Measurements from ENCODE around the gene KCNA2. TPM values are rescaled to one million over a fixed set of nuclear protein-coding genes. Genes with fewer than 3 reads are reported as not detected.

KCNA2 gene
- polyA plus RNA-seq, 1 of the 3 experiments (the other 2 are of a cell fraction), result not detected

- H3K36me3 ChIP-seq (replicated peaks in 1 of 2; ENCODE audit: control insufficient read depth in 1 of 2, insufficient read depth in 2 of 2, low read length in 1 of 2), result no peaks in the 10 kb centered on the region
- CTCF ChIA-PET, result interaction anchor here (1.2 to 3.0 kb wide), 7 partner anchors 29 to 218 kb away, joined by 3 to 12 read pairs (median 5); partner anchors contain the start of gene KCNA2
These were observed 43.1 kb downstream of the KCNA2 start for GRCh38 chr1:110563089-110563488.

DNA sequence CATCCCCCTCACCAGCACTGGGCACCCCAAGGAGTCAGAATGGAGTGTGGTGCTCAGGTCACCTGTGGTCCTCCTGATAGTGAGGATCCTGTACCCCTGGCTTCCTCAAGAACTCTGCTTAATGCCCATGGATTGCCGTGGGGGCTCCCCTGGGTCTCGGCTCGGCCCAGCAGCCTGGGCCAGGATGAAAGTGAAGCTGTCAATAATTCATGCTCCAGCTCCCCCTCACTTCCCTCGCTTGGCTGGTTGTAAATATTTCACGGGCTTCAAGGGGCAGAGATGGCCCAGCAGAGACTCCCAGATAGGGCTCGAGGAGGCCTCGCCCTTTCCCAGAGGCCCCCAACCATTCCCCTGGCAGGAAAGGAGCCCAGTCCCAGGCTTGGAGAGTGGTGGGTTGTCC is 44.6 kb downstream of the KCNA2 start:
- Histone ChIP-seq H3K27ac (ENCODE audit: low read depth in 2 of 2, low read length in 1 of 2) (no peak overlapping the region), H4K20me1 (ENCODE audit: insufficient read depth) (no peaks in the 10 kb centered on the region), H3F3A (replicated peaks; ENCODE audit: insufficient read depth) (no peaks in the 10 kb centered on the region), H3K9me2 (no peaks in the 10 kb centered on the region), H3K9ac (no peak overlapping the region), H3K9me3 (no peaks in the 10 kb centered on the region), H2AFZ (ENCODE audit: low read depth) (no peak overlapping the region), H3K4me3 (ENCODE audit: low read depth in 2 of 2, low read length in 1 of 2) (no peak overlapping the region), H3K4me1 (ENCODE audit: control insufficient read depth in 1 of 2, insufficient read depth in 2 of 2, low read depth in 1 of 2, low read length in 1 of 2) (no peaks in the 10 kb centered on the region; a peak in 1 of 4 replicates), H3K27me3 (ENCODE audit: insufficient read depth) (no peaks in the 10 kb centered on the region), H3K79me2 (ENCODE audit: insufficient read depth) (no peaks in the 10 kb centered on the region), H3K4me2 (no peak overlapping the region), H3K36me3 (replicated peaks in 1 of 2; ENCODE audit: control insufficient read depth in 1 of 2, insufficient read depth in 2 of 2, low read length in 1 of 2) (no peaks in the 10 kb centered on the region)
- DNase-seq, result no peak
- POLR2A ChIA-PET, result no interaction called here
- 0% methylated on average over 1 of the region's 7 CpGs for WGBS (ENCODE audit: low lambda C conversion rate)
- TF ChIP-seq FOXJ3 (CRISPR knock-in tag; IDR thresholded peaks at IDR 0.05), result no peak
- TF ChIP-seq FOXM1 (IDR thresholded peaks at IDR 0.05; ENCODE audit: low read depth), result no peak
- no peak for TF ChIP-seq ELF1 (IDR thresholded peaks at IDR 0.05)
- TF ChIP-seq SIN3A (IDR thresholded peaks at IDR 0.05; ENCODE audit: borderline replicate concordance, low read depth, low read length), result no peak
- no peak for TF ChIP-seq IRF3 (IDR thresholded peaks at IDR 0.05; ENCODE audit: low read depth, low read length)
- no peak for TF ChIP-seq SMC3 (IDR thresholded peaks at IDR 0.05; ENCODE audit: low read depth, low read length)
- no peak for TF ChIP-seq YY1 (IDR thresholded peaks at IDR 0.05; ENCODE audit: low read depth)
- TF ChIP-seq, protein P1, sequence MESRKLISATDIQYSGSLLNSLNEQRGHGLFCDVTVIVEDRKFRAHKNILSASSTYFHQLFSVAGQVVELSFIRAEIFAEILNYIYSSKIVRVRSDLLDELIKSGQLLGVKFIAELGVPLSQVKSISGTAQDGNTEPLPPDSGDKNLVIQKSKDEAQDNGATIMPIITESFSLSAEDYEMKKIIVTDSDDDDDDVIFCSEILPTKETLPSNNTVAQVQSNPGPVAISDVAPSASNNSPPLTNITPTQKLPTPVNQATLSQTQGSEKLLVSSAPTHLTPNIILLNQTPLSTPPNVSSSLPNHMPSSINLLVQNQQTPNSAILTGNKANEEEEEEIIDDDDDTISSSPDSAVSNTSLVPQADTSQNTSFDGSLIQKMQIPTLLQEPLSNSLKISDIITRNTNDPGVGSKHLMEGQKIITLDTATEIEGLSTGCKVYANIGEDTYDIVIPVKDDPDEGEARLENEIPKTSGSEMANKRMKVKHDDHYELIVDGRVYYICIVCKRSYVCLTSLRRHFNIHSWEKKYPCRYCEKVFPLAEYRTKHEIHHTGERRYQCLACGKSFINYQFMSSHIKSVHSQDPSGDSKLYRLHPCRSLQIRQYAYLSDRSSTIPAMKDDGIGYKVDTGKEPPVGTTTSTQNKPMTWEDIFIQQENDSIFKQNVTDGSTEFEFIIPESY (IDR thresholded peaks at IDR 0.05; ENCODE audit: borderline replicate concordance, low read depth), result no peak
- no peak for TF ChIP-seq GABPA (IDR thresholded peaks at IDR 0.05; ENCODE audit: low read depth)
- TF ChIP-seq NRF1 (IDR thresholded peaks at IDR 0.05; ENCODE audit: low read depth, low read length), result no peak
- TF ChIP-seq RCOR1 (IDR thresholded peaks at IDR 0.05; ENCODE audit: low read length), result no peak
- CTCF ChIA-PET, result interaction anchor here (0.7 to 3.1 kb wide), 8 partner anchors 13 to 223 kb away, joined by 3 to 19 read pairs (median 4); no protein-coding TSS in a partner anchor

More at GRCh38 chr1:110563089-110563488, 43.1 kb downstream of the KCNA2 start:
- Histone ChIP-seq H3K9me2 (no peaks in the 10 kb centered on the region), H3K27me3 (ENCODE audit: insufficient read depth) (no peaks in the 10 kb centered on the region), H4K20me1 (ENCODE audit: insufficient read depth) (no peaks in the 10 kb centered on the region), H2AFZ (ENCODE audit: low read depth) (no peak overlapping the region), H3K9me3 (no peaks in the 10 kb centered on the region), H3K27ac (ENCODE audit: low read depth in 2 of 2, low read length in 1 of 2) (no peak overlapping the region), H3K4me3 (ENCODE audit: low read depth in 2 of 2, low read length in 1 of 2) (no peak overlapping the region), H3F3A (replicated peaks; ENCODE audit: insufficient read depth) (no peaks in the 10 kb centered on the region), H3K79me2 (ENCODE audit: insufficient read depth) (no peaks in the 10 kb centered on the region), H3K4me2 (no peak overlapping the region), H3K4me1 (ENCODE audit: control insufficient read depth in 1 of 2, insufficient read depth in 2 of 2, low read depth in 1 of 2, low read length in 1 of 2) (no peaks in the 10 kb centered on the region; a peak in 1 of 4 replicates), H3K9ac (no peak overlapping the region)
- no peak for TF ChIP-seq SMC3 (IDR thresholded peaks at IDR 0.05; ENCODE audit: low read depth, low read length)
- TF ChIP-seq POLR2AphosphoS5 (IDR thresholded peaks at IDR 0.05; ENCODE audit: low read depth, low read length), result no peak
- TF ChIP-seq RCOR1 (IDR thresholded peaks at IDR 0.05; ENCODE audit: low read length), result no peak
- TF ChIP-seq, protein P2, sequence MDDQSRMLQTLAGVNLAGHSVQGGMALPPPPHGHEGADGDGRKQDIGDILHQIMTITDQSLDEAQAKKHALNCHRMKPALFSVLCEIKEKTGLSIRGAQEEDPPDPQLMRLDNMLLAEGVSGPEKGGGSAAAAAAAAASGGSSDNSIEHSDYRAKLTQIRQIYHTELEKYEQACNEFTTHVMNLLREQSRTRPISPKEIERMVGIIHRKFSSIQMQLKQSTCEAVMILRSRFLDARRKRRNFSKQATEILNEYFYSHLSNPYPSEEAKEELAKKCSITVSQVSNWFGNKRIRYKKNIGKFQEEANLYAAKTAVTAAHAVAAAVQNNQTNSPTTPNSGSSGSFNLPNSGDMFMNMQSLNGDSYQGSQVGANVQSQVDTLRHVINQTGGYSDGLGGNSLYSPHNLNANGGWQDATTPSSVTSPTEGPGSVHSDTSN (IDR thresholded peaks at IDR 0.05), result no peak
- TF ChIP-seq, protein P3, sequence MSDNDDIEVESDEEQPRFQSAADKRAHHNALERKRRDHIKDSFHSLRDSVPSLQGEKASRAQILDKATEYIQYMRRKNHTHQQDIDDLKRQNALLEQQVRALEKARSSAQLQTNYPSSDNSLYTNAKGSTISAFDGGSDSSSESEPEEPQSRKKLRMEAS (IDR thresholded peaks at IDR 0.05; ENCODE audit: low read depth), result no peak
- no peak for TF ChIP-seq TAF1 (IDR thresholded peaks at IDR 0.05; ENCODE audit: borderline replicate concordance, low read depth, low read length)
- TF ChIP-seq MEF2A (IDR thresholded peaks at IDR 0.05; ENCODE audit: borderline replicate concordance, low read depth), result no peak
- TF ChIP-seq NRF1 (IDR thresholded peaks at IDR 0.05; ENCODE audit: low read depth, low read length), result no peak
- TF ChIP-seq JUND (IDR thresholded peaks at IDR 0.05), result no peak
- no peak for TF ChIP-seq MXI1 (IDR thresholded peaks at IDR 0.05; ENCODE audit: low read depth, low read length)
- no peak for TF ChIP-seq IRF3 (IDR thresholded peaks at IDR 0.05; ENCODE audit: low read depth, low read length)
- no peak for TF ChIP-seq ELF1 (IDR thresholded peaks at IDR 0.05)
- no peak for DNase-seq
- 25% methylated on average over 4 of the region's 4 CpGs for WGBS (ENCODE audit: low lambda C conversion rate)
- POLR2A ChIA-PET, result no interaction called here

Measured in SK-N-SH (cell line).